Hematopoietic multipotent progenitor cell treated with erythropoietin and hydrocortisone succinate and interleukin-3 and kit ligand, for 4 days (in vitro differentiated cells): ENCODE measurements around the gene SLC16A12.

Experiments
- DNase-seq: peaks from one replicate; pipeline ENCODE4 v3.0.0-alpha.2; 2015

SLC16A12 gene

GRCh38 chr10:89505640-89506275 lies 29.6 kb downstream of the SLC16A12 start:
- peak; percentile 71 for DNase-seq

GRCh38 chr10:89504691-89505090 lies 30.7 kb downstream of the SLC16A12 start:
- DNase-seq, result no peak

GRCh38 chr10:89503652-89504370 lies 31.6 kb downstream of the SLC16A12 start:
- peak; percentile 19 for DNase-seq

GRCh38 chr10:89503151-89503550 lies 32.2 kb downstream of the SLC16A12 start:
- DNase-seq, result no peak

GRCh38 chr10:89502549-89502948 lies 32.8 kb downstream of the SLC16A12 start:
- peak; percentile 20 for DNase-seq

- DNase-seq, result no peak
Measured at GRCh38 chr10:89494575-89494974, 40.8 kb downstream of the SLC16A12 start.

GRCh38 chr10:89494068-89494467 lies 41.3 kb downstream of the SLC16A12 start:
- no peak for DNase-seq

GRCh38 chr10:89491932-89492331 lies 43.5 kb downstream of the SLC16A12 start:
- no peak for DNase-seq

GRCh38 chr10:89490596-89491335 lies 44.6 kb downstream of the SLC16A12 start:
- no peak for DNase-seq

- no peak for DNase-seq
Measured at GRCh38 chr10:89482256-89482655, 53.1 kb downstream of the SLC16A12 start.

GRCh38 chr10:89481662-89482061 lies 53.7 kb downstream of the SLC16A12 start:
- DNase-seq, result no peak

- no peak for DNase-seq
Measured at GRCh38 chr10:89479771-89480446, 55.5 kb downstream of the SLC16A12 start.

- DNase-seq, result no peak
Measured at GRCh38 chr10:89478739-89479654, 56.4 kb downstream of the SLC16A12 start.

GRCh38 chr10:89478085-89478738 lies 57.2 kb downstream of the SLC16A12 start:
- no peak for DNase-seq

- no peak for DNase-seq
Measured at GRCh38 chr10:89476150-89476549, 59.2 kb downstream of the SLC16A12 start.

- DNase-seq, result no peak
Measured at GRCh38 chr10:89475591-89475998, 59.8 kb downstream of the SLC16A12 start.

GRCh38 chr10:89475125-89475524 lies 60.3 kb downstream of the SLC16A12 start:
- DNase-seq, result no peak

GRCh38 chr10:89474452-89474851 lies 60.9 kb downstream of the SLC16A12 start:
- no peak for DNase-seq

GRCh38 chr10:89471110-89471809 lies 64.1 kb downstream of the SLC16A12 start:
- no peak for DNase-seq

- DNase-seq, result no peak
Measured at GRCh38 chr10:89470628-89471027, 64.8 kb downstream of the SLC16A12 start.

- no peak for DNase-seq
Measured at GRCh38 chr10:89469517-89469916, 65.9 kb downstream of the SLC16A12 start.
